ENCODE measurements around the gene GPSM1.

- TF ChIP-seq CTCF (IDR thresholded peaks at IDR 0.05) (no peak), EZH2 (IDR thresholded peaks at IDR 0.05) (no peak), EZH2phosphoT487 (IDR thresholded peaks at IDR 0.05) (no peak)
Observed at GRCh38 chr9:136374183-136374575, 46.8 kb downstream of the GPSM1 start.
